ENCODE results near the gene ZNF878.
A peak's percentile ranks its signal among the peaks of the same experiment; 100 is the strongest.
"Not testable (repeated sequence)": the region's sequence is repeated elsewhere in the genome, so short reads cannot be mapped to it uniquely, and the experiment has no call there.

Gene ZNF878

DNA sequence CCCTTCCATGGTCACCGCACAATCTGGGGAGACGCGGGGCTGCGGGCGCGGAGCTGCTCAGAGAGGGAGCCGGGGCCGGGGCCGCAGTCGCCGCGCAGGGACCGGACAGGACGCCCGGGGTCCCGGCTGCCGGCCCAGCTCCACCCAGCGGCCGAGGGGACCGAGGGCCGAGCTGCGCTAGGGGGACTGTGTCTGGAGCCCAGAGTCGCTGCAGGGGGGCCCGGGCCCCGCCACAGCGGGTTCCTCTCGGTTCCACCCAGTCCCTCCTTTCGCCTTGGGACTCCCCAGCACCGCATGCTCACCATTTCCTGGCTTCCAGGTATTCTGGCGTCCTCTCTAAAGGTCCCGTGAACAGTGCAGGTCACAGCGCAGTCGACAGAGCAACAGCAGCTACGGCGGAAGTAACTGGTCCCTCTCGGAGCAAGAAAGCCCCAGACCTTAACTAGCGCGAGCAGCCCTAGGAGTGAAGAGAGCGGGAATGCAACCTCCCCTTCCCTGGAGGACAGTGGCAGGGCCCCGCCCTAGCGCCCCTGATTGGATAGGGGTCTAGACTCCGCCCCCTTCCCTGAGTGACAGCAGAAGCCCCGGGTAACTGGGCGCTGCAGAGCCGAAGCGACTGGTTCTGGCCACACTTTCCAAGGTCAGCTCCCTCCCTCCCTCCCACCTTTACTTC lies at the start of gene ZNF878:
TSS of gene ZNF878 (minus strand) at position 465 of the 673 bp plus-strand sequence. CDS start at position 305, 160 bp downstream.
- H3K36me3 ChIP-seq (ENCODE audit: insufficient read depth, low read length), result no peaks in the 10 kb centered on the region
- peak within 1 kb of the TSS; percentile 86 for H2AFZ ChIP-seq (ENCODE audit: low read length, unreplicated experiment)
- no peak within 1 kb of the TSS for H3K27ac ChIP-seq (ENCODE audit: low read depth, low read length)
- H3K27me3 ChIP-seq (ENCODE audit: insufficient read depth, low read length), result no peaks in the 10 kb centered on the region
- H3K4me1 ChIP-seq (ENCODE audit: control insufficient read depth, insufficient read depth, low read length, unreplicated experiment), result no peaks in the 10 kb centered on the region
- peak within 1 kb of the TSS; percentile 97 for H3K4me3 ChIP-seq (ENCODE audit: low read depth, low read length)
- H3K79me2 ChIP-seq (ENCODE audit: control insufficient read depth, insufficient read depth, low read length, unreplicated experiment), result no peaks in the 10 kb centered on the region

DNA sequence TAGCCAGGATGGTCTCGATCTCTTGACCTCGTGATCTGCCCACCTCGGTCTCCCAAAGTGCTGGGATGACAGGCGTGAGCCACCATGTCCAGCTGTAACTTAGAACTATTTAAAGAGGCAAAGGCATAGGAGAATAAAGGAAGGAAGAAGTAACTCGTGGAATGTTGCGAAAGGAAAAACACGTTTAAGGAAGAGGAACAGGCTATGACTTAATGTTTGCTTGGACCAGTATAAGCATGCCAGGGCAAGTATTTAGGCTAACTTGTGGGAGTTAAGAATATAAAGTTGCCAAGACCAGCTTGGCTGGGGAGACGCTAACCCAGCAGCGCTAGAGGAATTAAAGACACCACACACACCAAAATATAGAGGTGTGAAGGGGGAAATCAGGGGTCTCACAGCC lies 45.3 kb upstream of the ZNF878 start:
- H3K27ac ChIP-seq (ENCODE audit: low read depth, low read length), result no peak overlapping the region
- no peak overlapping the region for H3K4me3 ChIP-seq (ENCODE audit: low read depth, low read length)
- H3K4me1 ChIP-seq (ENCODE audit: control insufficient read depth, insufficient read depth, low read length, unreplicated experiment), result peaks cover 8% of the 10 kb centered on the region
- peaks cover 16% of the 10 kb centered on the region for H3K79me2 ChIP-seq (ENCODE audit: control insufficient read depth, insufficient read depth, low read length, unreplicated experiment)
- H2AFZ ChIP-seq (ENCODE audit: low read length, unreplicated experiment), result no peak overlapping the region
- peaks cover 6% of the 10 kb centered on the region; the same call in 1 of the 2 replicates for H3K36me3 ChIP-seq (ENCODE audit: insufficient read depth, low read length)
- no peaks in the 10 kb centered on the region for H3K27me3 ChIP-seq (ENCODE audit: insufficient read depth, low read length)

DNA sequence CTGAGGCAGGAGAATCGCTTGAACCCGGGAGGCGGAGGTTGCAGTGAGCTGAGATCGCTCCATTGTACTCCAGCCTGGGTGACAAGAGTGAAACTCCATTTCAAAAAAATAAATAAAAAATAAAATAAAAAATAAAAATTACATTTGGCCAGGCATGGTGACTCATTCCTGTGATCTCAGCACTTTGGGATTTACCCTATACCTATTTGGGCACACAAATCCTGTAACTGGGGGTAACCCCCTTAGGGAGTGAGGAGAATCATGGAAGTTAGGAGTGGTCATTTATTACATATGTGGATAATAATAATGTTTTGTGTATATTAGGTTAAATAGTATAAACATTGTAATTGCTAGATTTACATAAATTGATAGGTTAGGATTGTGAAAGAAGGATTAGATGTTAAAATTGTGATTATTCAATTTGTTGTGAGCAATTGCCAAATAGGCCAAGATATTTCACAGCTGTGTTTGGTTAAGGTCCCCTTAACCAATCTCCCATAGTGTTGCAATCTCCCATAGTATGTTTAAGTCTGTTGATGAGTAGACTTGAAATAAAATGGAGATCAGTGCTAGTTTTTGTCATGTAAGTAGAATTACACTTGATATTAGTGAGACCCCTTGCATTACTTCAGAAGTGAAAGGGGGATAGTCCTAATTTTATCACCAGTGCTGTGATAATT lies 42.5 kb upstream of the ZNF878 start:
- peak overlapping the region; percentile 16; the same call in 1 of the 2 replicates for H3K4me3 ChIP-seq (ENCODE audit: low read depth, low read length)
- peaks cover 8% of the 10 kb centered on the region for H3K4me1 ChIP-seq (ENCODE audit: control insufficient read depth, insufficient read depth, low read length, unreplicated experiment)
- peak overlapping the region; percentile 61 for H3K27ac ChIP-seq (ENCODE audit: low read depth, low read length)
- peaks cover 6% of the 10 kb centered on the region; the same call in 1 of the 2 replicates for H3K36me3 ChIP-seq (ENCODE audit: insufficient read depth, low read length)
- H3K27me3 ChIP-seq (ENCODE audit: insufficient read depth, low read length), result no peaks in the 10 kb centered on the region
- H3K79me2 ChIP-seq (ENCODE audit: control insufficient read depth, insufficient read depth, low read length, unreplicated experiment), result peaks cover 18% of the 10 kb centered on the region
- H2AFZ ChIP-seq (ENCODE audit: low read length, unreplicated experiment), result no peak overlapping the region

GRCh38 chr19:12093777-12094176 lies 41.0 kb upstream of the ZNF878 start:
- Histone ChIP-seq H3K4me3 (ENCODE audit: low read depth, low read length) (no peak overlapping the region), H3K27me3 (ENCODE audit: insufficient read depth, low read length) (no peaks in the 10 kb centered on the region), H3K36me3 (ENCODE audit: insufficient read depth, low read length) (peaks cover 6% of the 10 kb centered on the region; the same call in 1 of the 2 replicates), H3K4me1 (ENCODE audit: control insufficient read depth, insufficient read depth, low read length, unreplicated experiment) (peaks cover 8% of the 10 kb centered on the region), H3K27ac (ENCODE audit: low read depth, low read length) (no peak overlapping the region), H2AFZ (ENCODE audit: low read length, unreplicated experiment) (no peak overlapping the region), H3K79me2 (ENCODE audit: control insufficient read depth, insufficient read depth, low read length, unreplicated experiment) (peaks cover 18% of the 10 kb centered on the region)

GRCh38 chr19:12092956-12093355 lies 40.2 kb upstream of the ZNF878 start:
- no peak overlapping the region for H2AFZ ChIP-seq (ENCODE audit: low read length, unreplicated experiment)
- peak overlapping the region; percentile 85 for H3K4me3 ChIP-seq (ENCODE audit: low read depth, low read length)
- H3K27ac ChIP-seq (ENCODE audit: low read depth, low read length), result peak overlapping the region; percentile 73; the same call in 1 of the 2 replicates
- peaks cover 8% of the 10 kb centered on the region for H3K4me1 ChIP-seq (ENCODE audit: control insufficient read depth, insufficient read depth, low read length, unreplicated experiment)
- H3K79me2 ChIP-seq (ENCODE audit: control insufficient read depth, insufficient read depth, low read length, unreplicated experiment), result peaks cover 18% of the 10 kb centered on the region
- H3K36me3 ChIP-seq (ENCODE audit: insufficient read depth, low read length), result peaks cover 4% of the 10 kb centered on the region; the same call in 1 of the 2 replicates
- no peaks in the 10 kb centered on the region for H3K27me3 ChIP-seq (ENCODE audit: insufficient read depth, low read length)

DNA sequence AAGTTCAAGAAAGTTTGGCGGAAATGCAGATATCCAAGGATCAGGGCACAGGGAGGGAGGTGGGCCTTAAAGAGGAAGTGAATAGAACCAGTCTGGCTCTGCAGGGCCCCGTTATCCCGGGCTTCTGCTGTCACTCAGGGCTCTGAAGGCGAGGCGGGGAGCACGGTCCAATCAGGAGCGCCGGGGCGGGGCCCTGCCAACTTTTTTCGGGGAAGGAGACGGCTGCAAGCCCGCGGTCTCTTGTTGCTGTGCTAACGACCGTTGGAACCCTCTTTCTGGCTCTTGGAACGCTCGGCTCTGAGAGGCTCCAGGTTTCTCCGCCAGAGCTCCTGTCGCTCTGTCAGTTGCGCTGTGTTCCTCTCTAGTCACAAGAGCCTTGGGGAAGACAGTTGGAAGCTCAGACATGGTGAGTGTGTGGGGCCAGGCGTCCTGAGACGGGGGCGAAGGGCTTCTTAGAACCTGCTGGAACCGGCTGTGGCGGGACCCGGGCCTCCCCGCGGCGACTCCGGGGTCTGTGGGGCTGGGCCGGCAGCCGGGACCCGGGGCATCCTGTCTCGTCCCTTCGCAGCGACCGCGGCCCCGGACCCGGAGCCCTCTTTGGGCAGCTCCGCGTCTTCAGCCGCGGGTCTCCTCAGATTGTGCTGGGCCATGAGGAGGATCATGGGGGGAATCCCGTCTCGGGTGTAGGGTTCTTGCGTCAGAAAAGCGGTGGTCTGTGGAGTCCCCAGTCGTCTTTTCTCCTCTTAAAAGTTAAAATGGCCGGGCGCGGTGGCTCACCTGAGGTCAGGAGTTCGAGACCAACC lies 39.5 kb upstream of the ZNF878 start:
- peaks cover 8% of the 10 kb centered on the region for H3K4me1 ChIP-seq (ENCODE audit: control insufficient read depth, insufficient read depth, low read length, unreplicated experiment)
- peak overlapping the region; percentile 21 for H2AFZ ChIP-seq (ENCODE audit: low read length, unreplicated experiment)
- peak overlapping the region; percentile 85 for H3K4me3 ChIP-seq (ENCODE audit: low read depth, low read length)
- peak overlapping the region; percentile 73 for H3K27ac ChIP-seq (ENCODE audit: low read depth, low read length)
- no peaks in the 10 kb centered on the region for H3K27me3 ChIP-seq (ENCODE audit: insufficient read depth, low read length)
- H3K79me2 ChIP-seq (ENCODE audit: control insufficient read depth, insufficient read depth, low read length, unreplicated experiment), result peaks cover 18% of the 10 kb centered on the region
- peaks cover under 1% of the 10 kb centered on the region; the same call in 1 of the 2 replicates for H3K36me3 ChIP-seq (ENCODE audit: insufficient read depth, low read length)

DNA sequence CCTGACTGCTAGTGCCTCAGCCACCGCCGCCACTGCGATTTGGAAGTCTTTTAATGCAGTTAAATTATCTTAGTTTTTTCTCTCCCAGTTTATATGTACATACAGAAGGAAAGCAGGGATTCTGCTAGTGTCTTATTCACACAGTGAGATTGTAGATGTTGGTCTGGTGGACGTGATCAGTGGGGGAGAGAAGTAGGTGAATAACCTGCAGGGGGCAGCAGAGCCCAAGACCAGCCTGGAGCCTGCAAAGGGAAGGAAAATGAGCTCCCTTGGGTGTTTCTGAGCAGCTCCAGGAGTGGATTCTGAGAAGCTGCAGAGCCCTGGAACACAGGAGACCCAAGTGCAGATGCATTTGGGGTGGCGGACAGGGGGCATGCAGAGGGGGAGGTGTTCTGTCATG lies 38.0 kb upstream of the ZNF878 start:
- H2AFZ ChIP-seq (ENCODE audit: low read length, unreplicated experiment), result no peak overlapping the region
- peaks cover 7% of the 10 kb centered on the region for H3K4me1 ChIP-seq (ENCODE audit: control insufficient read depth, insufficient read depth, low read length, unreplicated experiment)
- H3K27me3 ChIP-seq (ENCODE audit: insufficient read depth, low read length), result no peaks in the 10 kb centered on the region
- H3K79me2 ChIP-seq (ENCODE audit: control insufficient read depth, insufficient read depth, low read length, unreplicated experiment), result peaks cover 15% of the 10 kb centered on the region
- no peaks in the 10 kb centered on the region for H3K36me3 ChIP-seq (ENCODE audit: insufficient read depth, low read length)
- H3K27ac ChIP-seq (ENCODE audit: low read depth, low read length), result no peak overlapping the region
- H3K4me3 ChIP-seq (ENCODE audit: low read depth, low read length), result no peak overlapping the region

GRCh38 chr19:12085074-12085818 lies 32.5 kb upstream of the ZNF878 start:
- no peaks in the 10 kb centered on the region for H3K79me2 ChIP-seq (ENCODE audit: control insufficient read depth, insufficient read depth, low read length, unreplicated experiment)
- H3K27me3 ChIP-seq (ENCODE audit: insufficient read depth, low read length), result no peaks in the 10 kb centered on the region

DNA sequence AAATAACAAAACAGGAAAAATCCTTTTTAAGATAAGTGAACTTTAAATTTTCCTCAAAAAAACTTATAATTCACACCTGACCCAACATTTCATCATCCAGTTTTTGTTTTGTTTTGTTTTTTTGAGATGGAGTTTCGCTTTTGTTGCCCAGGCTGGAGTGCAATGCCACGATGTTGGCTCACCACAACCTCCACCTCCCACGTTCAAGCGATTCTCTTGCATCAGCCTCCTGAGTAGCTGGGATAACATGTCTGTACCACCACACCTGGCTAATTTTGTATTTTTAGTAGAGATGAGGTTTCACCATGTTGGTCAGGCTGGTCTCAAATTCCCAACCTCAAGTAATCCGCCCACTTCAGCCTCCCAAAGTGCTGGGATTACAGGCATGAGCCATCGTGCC lies 30.6 kb upstream of the ZNF878 start:
- not testable (repeated sequence) for H3K79me2 ChIP-seq (ENCODE audit: control insufficient read depth, insufficient read depth, low read length, unreplicated experiment); H3K4me1 ChIP-seq (ENCODE audit: control insufficient read depth, insufficient read depth, low read length, unreplicated experiment); H3K27me3 ChIP-seq (ENCODE audit: insufficient read depth, low read length); H2AFZ ChIP-seq (ENCODE audit: low read length, unreplicated experiment); H3K27ac ChIP-seq (ENCODE audit: low read depth, low read length); H3K4me3 ChIP-seq (ENCODE audit: low read depth, low read length); H3K36me3 ChIP-seq (ENCODE audit: insufficient read depth, low read length)

More at GRCh38 chr19:12085074-12085818, 32.5 kb upstream of the ZNF878 start:
- H3K4me3 ChIP-seq (ENCODE audit: low read depth, low read length), result no peak overlapping the region
- no peaks in the 10 kb centered on the region for H3K4me1 ChIP-seq (ENCODE audit: control insufficient read depth, insufficient read depth, low read length, unreplicated experiment)
- H3K27ac ChIP-seq (ENCODE audit: low read depth, low read length), result no peak overlapping the region
- peaks cover 3% of the 10 kb centered on the region; the same call in 1 of the 2 replicates for H3K36me3 ChIP-seq (ENCODE audit: insufficient read depth, low read length)
- no peak overlapping the region for H2AFZ ChIP-seq (ENCODE audit: low read length, unreplicated experiment)

DNA sequence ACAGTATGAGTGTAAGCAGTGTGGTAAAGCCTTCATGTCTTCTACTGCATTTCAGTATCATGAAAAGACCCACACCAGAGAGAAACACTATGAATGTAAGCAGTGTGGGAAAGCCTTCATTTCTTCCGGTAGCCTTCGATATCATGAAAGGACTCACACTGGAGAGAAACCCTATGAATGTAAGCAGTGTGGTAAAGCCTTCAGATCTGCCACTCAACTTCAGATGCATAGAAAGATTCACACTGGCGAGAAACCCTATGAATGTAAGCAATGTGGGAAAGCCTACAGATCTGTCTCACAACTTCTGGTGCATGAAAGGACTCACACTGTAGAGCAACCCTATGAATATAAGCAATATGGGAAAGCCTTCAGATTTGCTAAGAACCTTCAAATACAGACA lies 24.6 kb upstream of the ZNF878 start:
- Histone ChIP-seq H3K4me1 (ENCODE audit: control insufficient read depth, insufficient read depth, low read length, unreplicated experiment) (no peaks in the 10 kb centered on the region), H3K27me3 (ENCODE audit: insufficient read depth, low read length) (no peaks in the 10 kb centered on the region), H3K27ac (ENCODE audit: low read depth, low read length) (no peak overlapping the region), H3K36me3 (ENCODE audit: insufficient read depth, low read length) (peaks cover 59% of the 10 kb centered on the region), H3K4me3 (ENCODE audit: low read depth, low read length) (no peak overlapping the region), H3K79me2 (ENCODE audit: control insufficient read depth, insufficient read depth, low read length, unreplicated experiment) (peaks cover 2% of the 10 kb centered on the region), H2AFZ (ENCODE audit: low read length, unreplicated experiment) (no peak overlapping the region)
